Stimulated activated CD4-positive, alpha-beta T cell treated with anti-CD3 and anti-CD28 coated beads, Interleukin-2, amount 100 ng/mL, for 24 hours (primary cell): ENCODE data around the gene IFNL4.
"Not testable (repeated sequence)": the region's sequence is repeated elsewhere in the genome, so short reads cannot be mapped to it uniquely, and the experiment has no call there.

Source experiments
- DNase-seq, 2 donors: peaks; one replicate each; pipeline ENCODE4 v3.0.0-alpha.2; 2020

The IFNL4 gene

DNA sequence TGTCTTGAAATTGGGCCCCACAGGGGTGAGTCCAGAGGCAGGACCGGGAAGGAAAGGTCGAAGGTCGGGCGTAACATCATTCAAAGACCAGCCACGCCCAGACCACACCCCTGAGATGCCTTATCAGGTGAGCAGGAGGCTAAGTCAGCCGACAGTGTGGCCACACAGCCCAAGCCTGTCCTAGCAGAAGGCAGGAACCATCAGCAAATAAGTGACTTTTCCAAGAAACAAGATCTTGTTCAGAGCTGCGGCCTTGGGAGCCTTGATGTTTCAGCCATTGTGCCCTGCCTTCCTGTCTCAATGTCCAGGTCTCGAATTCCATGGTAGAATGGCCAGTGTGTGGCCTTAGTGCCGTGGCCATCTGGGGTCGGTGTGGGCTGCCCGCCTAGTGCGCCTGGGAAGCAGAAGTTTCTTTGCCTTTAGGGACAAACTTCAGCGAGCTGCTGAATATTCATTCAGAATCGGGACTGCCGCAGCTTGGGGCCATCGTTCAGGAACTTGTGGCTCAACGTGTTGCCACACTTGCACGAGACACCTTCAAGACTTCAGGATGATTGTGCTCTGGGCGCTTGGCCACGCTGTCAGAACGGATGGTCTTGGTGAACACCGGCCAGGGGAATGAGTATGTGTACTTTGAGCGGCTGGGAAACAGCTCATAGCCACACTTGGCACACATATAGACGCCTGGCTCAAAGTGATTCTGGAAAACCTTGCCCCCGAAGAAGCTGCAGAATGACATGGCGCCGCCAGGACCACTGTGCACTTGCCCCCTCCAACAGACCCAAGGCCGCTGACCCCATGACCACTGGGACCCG is 6.1 kb upstream of the IFNL4 start:
- no peak for DNase-seq

DNA sequence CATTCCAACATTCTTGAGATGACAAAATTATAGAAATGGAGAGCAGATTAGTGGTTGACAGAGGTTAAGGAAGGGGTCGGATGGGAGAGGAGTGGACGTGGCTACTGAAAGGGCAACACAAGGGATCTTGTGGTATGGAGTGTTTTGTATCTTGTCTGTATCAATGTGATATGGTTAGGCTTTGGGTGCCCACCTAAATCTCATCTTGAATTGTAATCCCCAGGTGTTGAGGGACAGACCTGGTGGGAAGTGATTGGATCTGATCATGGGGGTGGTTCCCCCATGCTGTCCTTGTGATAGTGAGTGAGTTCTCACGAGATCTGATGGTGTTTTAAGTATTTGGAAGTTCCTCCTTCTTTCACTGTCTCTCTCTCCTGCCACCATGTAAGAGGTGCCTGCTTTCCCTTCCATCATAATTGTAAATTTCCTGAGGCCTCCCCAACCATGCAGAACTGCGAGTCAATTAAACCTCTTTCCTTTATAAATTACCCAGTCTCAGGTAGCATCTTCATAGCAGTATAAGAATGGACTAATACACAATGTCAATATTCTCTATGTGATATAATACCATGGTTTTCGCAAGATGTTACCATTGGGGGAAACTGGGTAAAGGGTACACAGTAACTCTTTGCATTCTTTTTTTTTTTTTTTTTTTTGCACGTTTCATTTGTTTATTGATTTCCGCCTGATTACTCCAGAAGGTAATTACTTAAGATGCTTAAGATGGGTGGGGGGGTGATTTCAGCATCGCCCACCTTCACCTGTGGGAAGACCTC is 4.9 kb upstream of the IFNL4 start:
- no peak for DNase-seq

DNA sequence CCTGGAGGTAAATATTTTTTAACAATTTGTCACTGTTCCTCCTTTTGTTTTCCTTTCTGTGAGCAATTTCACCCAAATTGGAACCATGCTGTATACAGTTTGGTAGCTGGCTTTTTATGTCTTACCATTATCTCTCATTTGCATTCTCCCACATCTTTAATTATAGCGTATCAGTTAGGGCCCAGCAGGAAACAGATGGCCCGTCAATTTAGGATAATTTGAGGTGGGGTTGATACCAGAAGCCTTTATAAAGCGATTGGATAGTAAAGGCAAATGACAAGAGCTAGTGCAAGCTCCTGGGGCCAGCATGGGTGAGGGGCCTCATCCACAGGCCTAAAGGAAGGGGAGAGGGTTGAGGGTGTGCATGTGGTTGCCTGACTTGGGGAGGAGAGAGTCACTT is 3.8 kb upstream of the IFNL4 start:
- DNase-seq, result no peak

DNA sequence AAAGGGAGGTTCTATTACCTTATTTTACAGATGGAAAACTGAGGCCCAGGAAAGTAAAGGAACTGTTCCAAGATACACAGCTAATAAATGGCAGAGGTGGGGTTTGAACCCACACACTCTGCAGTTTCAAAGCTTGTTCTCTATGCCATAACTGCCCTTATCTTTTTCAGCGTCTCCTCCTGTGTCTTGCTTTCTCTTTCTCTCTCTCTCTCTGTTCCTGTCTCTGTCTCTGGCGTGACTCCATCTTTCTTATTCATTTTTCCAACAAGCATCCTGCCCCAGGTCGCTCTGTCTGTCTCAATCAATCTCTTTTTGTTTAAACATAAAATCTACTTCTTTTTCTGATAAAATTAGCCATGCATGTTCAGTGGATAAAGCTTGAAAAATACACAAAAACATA is 3.2 kb upstream of the IFNL4 start:
- no peak for DNase-seq

DNA sequence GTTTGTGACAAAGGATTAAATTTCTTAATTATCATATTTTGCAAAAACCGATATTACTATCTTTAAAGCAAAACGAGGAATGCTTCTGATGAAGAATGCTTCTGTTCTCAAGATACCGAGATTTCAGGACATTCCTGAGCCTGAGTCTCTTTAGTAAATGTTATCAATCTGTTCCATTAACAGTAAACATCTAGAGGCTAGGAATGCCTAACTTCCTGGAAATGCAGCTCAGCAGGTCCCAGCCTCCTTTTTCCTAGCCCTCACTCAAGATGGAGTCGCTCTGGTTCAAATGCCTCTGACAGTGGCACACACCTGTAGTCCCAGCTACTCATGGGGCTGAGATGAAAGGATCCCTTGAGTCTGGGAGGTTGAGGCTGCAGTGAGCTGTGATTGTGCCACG is 2.4 kb upstream of the IFNL4 start:
- no peak for DNase-seq

DNA sequence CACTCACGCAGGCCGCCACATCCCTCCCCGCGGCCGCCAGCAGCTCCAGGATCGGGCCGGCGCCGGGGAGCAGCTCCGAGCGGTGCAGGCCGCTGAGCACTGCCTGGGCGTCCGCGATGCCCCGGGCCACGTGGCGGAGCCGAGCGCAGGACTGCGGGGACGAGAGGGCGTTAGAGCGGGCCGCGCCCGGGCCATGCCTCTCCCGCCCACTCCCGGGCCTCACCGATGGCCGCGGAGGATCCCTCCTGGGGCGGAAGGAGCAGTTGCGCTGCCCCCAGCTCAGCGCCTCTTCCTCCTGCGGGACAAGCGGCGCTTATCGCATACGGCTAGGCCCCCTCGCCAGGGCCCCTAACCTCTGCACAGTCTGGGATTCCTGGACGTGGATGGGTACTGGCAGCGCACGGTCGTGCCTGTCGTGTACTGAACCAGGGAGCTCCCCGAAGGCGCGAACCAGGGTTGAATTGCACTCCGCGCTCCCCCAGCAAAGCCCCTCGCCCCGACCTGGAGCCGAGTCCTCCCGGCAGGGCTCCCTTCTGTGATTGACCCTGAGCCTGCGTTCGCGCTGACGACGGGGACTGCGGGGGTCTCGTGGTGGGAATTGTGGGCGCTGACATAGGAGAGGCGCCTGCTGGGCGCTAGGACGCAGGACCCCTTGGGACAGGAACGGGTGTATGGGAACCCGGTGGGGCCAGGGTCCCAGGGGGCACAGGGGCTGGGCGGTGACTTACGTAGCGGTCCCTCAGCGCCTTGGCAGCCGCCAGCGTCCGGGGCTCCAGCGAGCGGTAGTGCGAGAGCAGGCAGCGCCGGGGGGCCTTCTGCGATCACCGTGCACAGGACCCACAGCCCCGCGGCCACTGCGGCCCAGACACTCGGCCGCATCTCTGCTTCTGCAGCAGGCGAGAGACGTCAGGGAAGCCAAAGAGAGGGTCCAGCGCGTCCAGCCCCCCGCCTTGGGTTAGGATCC is 673 bp downstream of the IFNL4 start:
- peak in 1 of 2 donors; percentile 20 for DNase-seq

DNA sequence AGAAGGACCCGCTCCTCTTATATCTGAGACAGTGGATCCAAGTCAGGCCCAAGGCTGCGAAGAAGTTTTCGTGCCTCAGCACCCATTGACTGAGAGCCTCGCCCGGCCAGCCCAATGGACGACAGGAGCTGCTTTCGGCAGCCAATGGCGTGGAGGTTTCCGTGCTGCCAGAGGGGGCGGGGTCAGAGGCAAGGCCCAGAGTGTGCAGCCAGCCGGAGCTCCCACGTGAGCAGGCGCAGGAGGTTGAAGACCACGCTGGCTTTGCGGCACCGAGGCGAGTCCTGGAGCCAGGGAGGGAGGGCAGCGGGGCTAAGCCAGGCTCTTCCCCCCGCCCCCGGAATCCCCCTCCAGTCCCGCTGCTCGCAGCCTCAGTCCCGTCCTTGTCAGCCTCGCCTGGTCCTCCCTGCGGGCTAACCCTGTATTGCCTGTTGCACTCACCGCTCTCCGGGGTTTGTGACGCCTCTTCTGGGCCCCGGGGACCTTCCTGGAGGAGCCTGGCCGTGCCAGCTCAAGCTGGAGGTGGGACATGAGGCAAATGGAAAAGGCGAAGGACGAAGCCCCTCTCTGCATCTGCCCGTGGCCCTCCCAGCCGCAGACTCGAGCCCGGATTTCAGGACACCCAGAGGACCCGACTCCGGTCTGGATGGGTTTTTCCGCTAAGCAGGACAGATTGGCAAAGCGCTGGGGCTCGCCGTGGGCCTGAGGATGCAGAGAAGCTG is 1.5 kb downstream of the IFNL4 start:
- peak in 1 of 2 donors; percentile 54 for DNase-seq

DNA sequence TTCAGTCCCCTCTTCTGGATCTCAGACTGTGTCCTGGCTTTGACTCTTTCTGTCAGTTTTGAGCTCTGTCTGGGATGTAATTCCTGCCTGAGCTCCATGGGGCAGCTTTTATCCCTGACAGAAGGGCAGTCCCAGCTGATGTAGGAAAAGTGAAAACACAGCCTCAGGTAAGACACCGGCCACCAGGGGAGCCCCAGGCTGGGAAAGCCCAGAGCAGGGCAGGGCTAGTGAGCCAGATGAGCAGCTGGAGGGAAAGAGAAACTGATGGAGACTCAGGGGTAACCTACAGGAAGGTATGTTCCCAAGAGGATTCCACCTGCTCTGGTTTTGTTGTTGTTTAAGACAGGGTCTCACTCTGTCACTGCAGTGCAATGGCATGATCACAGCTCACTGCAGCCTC is 3.5 kb downstream of the IFNL4 start:
- not testable (repeated sequence) for DNase-seq

DNA sequence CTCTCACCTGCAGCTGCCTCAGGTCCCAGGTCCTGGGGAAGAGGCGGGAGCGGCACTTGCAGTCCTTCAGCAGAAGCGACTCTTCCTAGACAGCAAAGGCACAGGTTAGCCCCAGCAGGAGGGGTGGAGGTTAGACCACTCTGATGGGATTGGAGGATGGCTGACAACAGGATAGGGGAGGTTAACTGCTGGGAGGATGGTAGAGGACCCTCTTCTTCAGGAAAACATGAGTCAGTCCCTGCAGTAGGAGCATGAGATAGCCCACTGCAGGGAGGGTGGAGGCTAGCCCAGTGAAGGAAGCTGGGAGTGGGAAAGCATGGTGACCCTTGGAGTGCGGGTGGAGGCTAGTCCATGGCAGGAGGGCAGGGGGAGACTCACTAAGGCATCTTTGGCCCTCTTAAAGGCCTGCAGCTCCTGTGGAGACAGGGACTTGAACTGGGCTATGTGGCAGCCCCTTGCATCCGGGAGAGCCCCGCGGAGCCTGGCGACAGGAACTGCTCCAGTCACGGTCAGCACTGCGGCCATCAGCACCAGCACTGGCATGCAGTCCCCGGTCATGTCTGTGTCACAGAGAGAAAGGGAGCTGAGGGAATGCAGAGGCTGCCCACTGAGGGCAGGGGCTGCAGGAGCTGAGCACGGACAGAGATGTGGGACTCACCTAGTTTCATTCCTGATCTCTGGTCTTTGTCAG is 4.1 kb downstream of the IFNL4 start, which contains the start of gene IFNL3:
TSS of gene IFNL3 (minus strand) at position 597 of the 691 bp plus-strand sequence. CDS start at position 558, 39 bp downstream.
- DNase-seq, result not testable (repeated sequence)

DNA sequence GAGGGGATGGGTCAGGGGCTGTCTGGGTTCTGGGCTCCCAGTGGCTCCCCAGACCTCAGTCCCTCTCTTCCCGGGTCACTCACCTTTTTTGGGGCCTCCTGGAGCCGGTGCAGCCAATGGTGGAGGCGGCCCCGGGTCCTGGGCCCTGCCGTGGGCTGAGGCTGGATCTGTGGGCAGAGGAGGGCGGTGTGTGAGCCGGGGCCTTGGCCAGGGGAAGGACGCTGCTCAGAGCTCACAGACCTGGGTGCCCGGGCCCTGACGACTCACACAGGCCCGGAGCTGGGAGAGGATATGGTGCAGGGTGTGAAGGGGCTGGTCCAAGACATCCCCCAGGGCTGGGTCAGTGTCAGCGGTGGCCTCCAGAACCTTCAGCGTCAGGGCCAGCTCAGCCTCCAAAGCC is 4.9 kb downstream of the IFNL4 start:
- DNase-seq, result not testable (repeated sequence)

DNA sequence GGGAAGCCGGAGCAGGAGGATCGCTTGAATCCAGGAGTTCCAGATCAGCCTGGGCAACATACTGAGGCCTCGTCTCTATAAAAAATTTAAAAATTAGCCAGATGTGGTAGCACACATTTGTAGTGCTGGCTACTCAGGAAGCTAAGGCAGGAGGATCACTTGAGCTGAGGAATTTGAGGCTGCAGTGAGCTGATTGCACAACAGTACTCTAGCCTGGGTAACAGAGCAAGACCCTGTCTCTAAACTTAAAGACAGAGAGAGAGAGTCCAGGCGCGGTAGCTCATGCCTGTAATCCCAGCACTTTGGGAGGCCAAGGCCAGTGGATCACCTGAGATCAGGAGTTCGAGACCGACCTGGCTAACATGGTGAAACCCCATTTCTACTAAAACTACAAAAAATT is 8.2 kb downstream of the IFNL4 start:
- no peak for DNase-seq

DNA sequence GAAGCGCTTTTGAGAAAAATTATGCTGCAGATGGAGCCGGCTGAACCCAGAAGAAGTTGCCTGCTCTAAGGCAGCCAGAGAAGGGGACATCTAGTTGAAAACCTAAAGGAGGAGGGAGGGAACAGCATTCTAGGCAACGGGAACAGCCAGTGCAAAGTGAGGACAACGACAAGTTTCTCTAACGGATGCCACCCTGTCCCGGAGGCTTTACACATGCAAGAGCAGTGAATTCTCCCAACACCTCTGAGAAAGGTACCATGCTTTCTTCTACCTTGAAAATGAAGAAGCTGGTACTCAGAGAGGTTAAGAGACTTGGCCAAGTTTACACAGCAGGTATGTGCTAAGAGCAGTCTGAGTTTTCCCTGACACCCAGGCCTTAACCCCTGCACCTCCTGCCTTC is 9.7 kb downstream of the IFNL4 start:
- no peak for DNase-seq

DNA sequence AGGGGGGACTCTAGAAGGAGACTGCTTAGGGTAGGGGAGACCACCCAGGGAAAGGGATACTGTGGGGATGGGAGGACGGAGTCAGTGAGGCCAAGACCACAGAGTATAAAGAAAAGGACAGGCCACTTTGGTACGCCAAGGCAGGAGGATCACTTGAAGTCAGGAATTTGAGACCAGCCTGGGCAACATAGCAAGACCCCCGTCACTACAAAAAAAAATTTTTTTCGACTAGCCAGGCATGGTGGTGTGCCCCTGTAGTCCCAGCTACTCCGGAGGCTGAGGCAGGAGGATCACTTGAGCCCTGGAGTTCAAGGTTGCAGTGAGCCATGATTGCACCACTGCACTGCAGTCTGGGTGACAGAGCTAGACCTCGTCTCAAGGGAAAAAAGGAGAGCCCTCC is 10.4 kb downstream of the IFNL4 start:
- DNase-seq, result no peak

DNA sequence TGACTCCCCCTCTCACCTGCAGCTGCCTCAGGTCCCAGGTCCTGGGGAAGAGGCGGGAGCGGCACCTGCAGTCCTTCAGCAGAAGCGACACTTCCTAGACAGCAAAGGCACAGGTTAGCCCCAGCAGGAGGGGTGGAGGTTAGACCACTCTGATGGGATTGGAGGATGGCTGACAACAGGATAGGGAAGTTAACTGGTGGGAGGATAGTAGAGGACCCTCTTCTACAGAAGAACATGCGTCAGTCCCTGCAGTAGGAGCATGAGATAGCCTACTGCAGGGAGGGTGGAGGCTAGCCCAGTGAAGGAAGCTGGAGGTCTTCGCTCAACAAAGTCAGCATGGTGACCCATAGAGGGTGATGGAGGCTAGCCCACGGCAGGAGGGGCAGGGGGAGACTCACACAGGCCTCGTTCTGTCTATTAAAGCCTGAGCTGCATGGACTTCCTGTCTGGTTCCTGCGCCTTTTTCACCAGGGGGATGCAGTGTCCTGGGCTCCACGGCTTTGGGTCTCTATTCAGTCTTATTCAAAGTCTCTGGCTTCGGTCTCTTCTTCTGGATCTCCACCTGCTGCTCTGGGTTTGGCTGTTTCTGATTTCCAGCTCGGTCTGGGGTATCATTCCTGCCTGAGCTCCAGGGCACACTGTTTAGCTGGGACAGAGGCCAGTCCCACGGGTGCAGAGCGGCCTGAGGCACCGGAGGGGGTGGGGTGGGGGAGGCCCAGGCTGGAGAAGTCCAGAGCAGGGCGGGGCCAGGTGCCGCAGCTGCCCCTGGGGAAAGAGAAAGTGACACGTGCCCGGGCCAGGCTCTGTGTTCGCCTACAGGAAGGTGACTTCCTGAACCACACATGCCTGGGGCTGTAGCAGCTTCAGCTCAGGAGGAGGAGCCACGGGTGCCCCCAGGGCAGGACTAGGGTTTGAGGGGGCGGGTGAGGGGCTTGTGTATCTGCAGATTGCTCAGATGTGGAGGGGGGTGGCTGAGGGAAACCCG is 11.2 kb downstream of the IFNL4 start:
- DNase-seq, result peak; percentile 54 to 63

DNA sequence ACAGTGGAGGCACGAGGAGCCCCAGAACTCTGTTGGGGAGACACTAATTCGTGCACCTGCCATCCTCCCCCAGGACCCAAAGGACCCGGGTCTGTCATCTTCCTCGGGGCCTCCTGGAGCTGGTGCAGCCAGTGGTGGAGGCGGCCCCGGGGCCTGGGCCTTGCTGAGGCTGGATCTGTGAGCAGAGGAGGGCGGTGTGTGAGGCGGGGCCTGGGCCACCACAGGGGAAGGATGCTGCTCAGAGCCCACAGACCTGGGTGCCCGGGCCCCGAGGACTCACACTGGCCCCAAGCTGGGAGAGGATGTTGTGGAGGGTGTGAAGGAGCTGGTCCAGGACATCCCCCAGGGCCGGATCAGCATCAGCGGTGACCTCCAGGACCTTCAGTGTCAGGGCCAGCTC is 12.1 kb downstream of the IFNL4 start:
- DNase-seq, result peak in 1 of 2 donors; percentile 12

DNA sequence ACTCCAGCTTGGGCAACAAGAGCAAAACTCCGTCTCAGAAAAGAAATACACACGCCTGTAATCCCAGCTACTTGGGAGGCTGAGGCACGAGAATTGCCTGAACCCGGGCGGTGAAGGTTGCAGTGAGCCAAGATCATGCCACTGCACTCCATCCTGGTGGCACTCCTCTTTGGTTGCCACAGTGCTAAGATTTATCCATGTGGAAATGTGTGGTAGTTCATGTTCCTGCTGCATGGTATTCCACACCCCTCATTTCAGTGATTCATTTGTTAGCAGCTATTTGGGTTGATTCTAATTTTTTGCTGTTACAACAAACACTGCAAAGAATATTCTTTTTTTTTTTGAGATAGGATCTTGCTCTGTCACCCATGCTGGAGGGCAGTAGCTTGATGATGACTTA is 15.9 kb downstream of the IFNL4 start:
- DNase-seq, result no peak

DNA sequence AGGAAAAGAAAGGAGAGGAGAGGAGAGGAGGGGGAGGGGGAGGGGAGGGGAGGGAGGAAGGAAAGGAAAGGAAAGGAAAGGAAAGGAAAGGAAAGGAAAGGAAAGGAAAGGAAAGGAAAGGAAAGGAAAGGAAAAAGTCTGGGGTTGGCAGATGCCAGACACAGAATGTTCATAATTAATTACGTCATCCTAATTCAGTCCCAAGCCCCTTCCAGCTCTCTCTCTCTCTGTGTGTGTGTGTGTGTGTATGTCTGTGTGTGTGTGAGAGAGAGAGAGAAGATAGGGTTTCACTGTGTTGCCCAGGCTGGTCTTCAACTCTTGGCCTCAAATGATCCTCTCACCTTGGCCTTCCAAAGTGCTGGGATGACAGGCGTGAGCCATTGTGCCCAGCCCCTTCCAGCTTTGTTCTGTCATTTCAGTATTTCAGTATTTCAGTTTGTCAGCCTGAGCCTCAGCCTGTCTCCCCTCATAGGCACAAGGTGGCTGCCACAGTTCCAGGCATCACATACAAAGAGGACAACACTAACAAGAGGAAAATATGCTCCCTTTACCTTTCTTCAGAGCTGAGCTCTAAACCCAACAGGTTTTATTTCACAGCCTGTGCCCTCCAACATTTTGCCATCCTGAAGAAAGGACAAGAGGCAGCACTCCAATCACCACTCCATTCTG is 18.4 kb downstream of the IFNL4 start:
- no peak for DNase-seq

DNA sequence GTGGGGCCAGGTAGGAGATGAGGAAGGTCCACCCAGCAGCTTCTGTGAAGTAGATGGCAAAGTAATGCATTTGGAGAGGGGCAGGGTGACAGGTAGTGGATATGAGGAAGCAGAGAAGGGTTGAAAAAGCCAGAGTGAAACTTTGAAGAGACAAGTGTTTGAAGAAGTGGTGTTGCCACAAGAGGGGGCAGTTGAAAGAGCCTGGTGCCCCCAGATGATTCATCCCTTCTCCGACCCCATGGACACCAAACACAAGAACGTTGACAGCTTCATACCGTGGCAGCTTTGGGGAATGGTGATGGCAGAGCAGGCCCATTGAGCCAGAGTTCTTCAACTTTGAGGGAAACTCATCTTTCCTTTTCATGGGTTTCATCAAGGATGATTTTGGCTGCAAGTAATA is 23.7 kb downstream of the IFNL4 start:
- DNase-seq, result no peak

DNA sequence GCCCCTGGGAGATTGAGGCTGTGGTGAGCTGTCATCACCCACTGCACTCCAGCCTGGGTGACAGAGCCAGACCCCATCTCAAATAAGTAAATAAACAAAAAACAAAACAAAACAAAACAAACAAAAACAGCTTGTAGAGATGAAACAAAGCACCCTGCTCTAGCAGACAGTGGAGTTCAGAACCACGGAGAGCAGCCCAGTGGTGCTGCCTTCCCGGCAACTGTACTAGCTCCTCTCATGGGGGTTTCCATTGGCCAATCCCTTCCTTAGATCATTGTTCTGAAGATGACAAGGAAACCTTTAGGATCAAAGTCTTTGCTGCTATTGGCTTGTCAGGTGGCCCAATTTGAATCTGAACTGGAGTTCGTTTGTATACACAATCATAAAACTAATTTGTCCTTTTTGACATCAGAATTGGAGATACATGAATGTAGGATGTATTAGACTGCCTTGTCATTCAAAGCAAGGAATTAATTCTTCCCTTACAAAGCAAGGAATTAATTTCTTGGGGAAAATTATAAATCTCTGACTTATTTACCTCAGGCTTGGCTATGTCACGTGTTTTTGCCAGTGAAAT is 24.9 kb downstream of the IFNL4 start:
- peak in 1 of 2 donors; percentile 15 for DNase-seq
